ENCODE data around the gene GRK1. TPM values are rescaled to one million over a fixed set of nuclear protein-coding genes. Genes with fewer than 3 reads are reported as not detected.

The GRK1 gene
- total and polyA plus RNA-seq, 2 experiments from 2014 or later, result not detected

DNA sequence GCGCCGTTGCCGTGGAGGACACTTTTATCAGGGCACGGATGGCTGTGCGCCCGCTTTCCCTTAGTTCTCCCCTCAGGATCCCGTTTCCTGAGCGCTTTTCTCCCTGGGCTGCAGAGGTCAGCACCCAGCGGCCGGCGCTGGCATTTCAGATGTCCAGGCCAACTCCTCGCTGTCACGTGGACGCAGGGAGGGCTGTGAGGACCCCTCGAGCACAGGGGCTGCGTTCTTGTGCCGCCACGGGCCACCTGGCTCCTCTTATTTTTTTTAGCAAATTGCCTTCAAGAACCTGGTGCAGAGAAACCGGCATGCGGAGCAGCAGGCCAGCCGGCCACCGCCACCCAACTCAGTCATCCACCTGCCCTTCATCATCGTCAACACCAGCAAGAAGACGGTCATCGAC lies 31.3 kb upstream of the GRK1 start:
- no peak overlapping the region for H3K4me3 Mint-ChIP-seq
- no peaks in the 10 kb centered on the region for H3K9me2 ChIP-seq (ENCODE audit: insufficient read depth)
- no peak for TF ChIP-seq POLR2AphosphoS5 (IDR thresholded peaks at IDR 0.05; ENCODE audit: low read depth)
- no peak for TF ChIP-seq EZH2 (IDR thresholded peaks at IDR 0.05; ENCODE audit: low read depth, unreplicated experiment)
- no peak for TF ChIP-seq REST (IDR thresholded peaks at IDR 0.05; ENCODE audit: unreplicated experiment)
- TF ChIP-seq NANOG (IDR thresholded peaks at IDR 0.05; ENCODE audit: borderline replicate concordance), result no peak
- TF ChIP-seq, protein P1, sequence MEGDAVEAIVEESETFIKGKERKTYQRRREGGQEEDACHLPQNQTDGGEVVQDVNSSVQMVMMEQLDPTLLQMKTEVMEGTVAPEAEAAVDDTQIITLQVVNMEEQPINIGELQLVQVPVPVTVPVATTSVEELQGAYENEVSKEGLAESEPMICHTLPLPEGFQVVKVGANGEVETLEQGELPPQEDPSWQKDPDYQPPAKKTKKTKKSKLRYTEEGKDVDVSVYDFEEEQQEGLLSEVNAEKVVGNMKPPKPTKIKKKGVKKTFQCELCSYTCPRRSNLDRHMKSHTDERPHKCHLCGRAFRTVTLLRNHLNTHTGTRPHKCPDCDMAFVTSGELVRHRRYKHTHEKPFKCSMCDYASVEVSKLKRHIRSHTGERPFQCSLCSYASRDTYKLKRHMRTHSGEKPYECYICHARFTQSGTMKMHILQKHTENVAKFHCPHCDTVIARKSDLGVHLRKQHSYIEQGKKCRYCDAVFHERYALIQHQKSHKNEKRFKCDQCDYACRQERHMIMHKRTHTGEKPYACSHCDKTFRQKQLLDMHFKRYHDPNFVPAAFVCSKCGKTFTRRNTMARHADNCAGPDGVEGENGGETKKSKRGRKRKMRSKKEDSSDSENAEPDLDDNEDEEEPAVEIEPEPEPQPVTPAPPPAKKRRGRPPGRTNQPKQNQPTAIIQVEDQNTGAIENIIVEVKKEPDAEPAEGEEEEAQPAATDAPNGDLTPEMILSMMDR (conservative IDR thresholded peaks at IDR 0.05; ENCODE audit: low read depth in 2 of 2), result no peak
- TF ChIP-seq EZH2phosphoT487 (IDR thresholded peaks at IDR 0.05; ENCODE audit: unreplicated experiment), result no peak
- no peak for TF ChIP-seq ZNF114 (CRISPR knock-in tag; IDR thresholded peaks at IDR 0.05)
- no peak for TF ChIP-seq STAT1 (IDR thresholded peaks at IDR 0.05; ENCODE audit: unreplicated experiment)
- TF ChIP-seq CREB1 (CRISPR knock-in tag; IDR thresholded peaks at IDR 0.05; ENCODE audit: low read depth), result no peak
- no peak for TF ChIP-seq ZNF331 (CRISPR knock-in tag; IDR thresholded peaks at IDR 0.05; ENCODE audit: low read depth)
- H3K4me3 ChIP-seq, result no peak overlapping the region
- no peak overlapping the region for H3K27ac ChIP-seq (ENCODE audit: low read depth)
- H3K4me1 ChIP-seq (ENCODE audit: insufficient read depth), result no peaks in the 10 kb centered on the region
- H3F3A ChIP-seq (replicated peaks; ENCODE audit: low read depth), result no peaks in the 10 kb centered on the region
- H3K27me3 ChIP-seq (ENCODE audit: insufficient read depth), result no peaks in the 10 kb centered on the region
- peaks cover 17% of the 10 kb centered on the region; the same call in 1 of the 2 replicates for H3K36me3 ChIP-seq (ENCODE audit: insufficient read depth)
- H3K27me3 Mint-ChIP-seq (ENCODE audit: insufficient read depth, low read depth, poor library complexity), result peaks cover 9% of the 10 kb centered on the region
- no peaks in the 10 kb centered on the region; the same call in 2 of the 3 replicates for H3K4me1 Mint-ChIP-seq
- DNase-seq (ENCODE audit: low spot score), result no peak
- H3K9me3 Mint-ChIP-seq, result no peaks in the 10 kb centered on the region; the same call in 2 of the 3 replicates
- H3K36me3 Mint-ChIP-seq (ENCODE audit: low read depth), result peaks cover 89% of the 10 kb centered on the region
- peaks cover 3% of the 10 kb centered on the region for H4K20me1 ChIP-seq (replicated peaks; ENCODE audit: insufficient read depth)
- no peaks in the 10 kb centered on the region; the same call in 1 of the 2 replicates for H3K79me2 ChIP-seq (replicated peaks; ENCODE audit: insufficient read depth)
- H3K4me2 ChIP-seq, result no peak overlapping the region
- H2AFZ ChIP-seq, result no peak overlapping the region
- no peak for ATAC-seq
- H3K27ac Mint-ChIP-seq, result no peak overlapping the region

Measured in GM23338 (cell line).